Epithelial cell of proximal tubule (primary cell): Measurements from ENCODE around the gene GLTPD2. TPM values are rescaled to one million over a fixed set of nuclear protein-coding genes. Genes with fewer than 3 reads are reported as not detected.

Source experiments
- DNase-seq: peaks from one replicate; pipeline ENCODE4 v3.0.0-alpha.2; 2011; ENCODE audit warnings: low read depth
- H3K4me3 ChIP-seq: 2 replicates; pipeline ENCODE4 v1.5.1; 2011; ENCODE audit warnings: low read depth, mild to moderate bottlenecking, low read length
- CTCF ChIP-seq: conservative IDR thresholded peaks from 2 replicates; pipeline ENCODE4 v1.5.1; 2012; ENCODE audit warnings: low read depth, mild to moderate bottlenecking, low read length
- total RNA-seq: library from RNA; depleted of rRNA; stranded (reverse); fragments of >200 nt; gene quantifications from 2 replicates; pipeline ENCODE4 v1.2.3, GENCODE V29; 2015

The GLTPD2 gene
- total RNA-seq, 1 donor from 2014 or later, result not detected

- no peak for DNase-seq
- no peak for TF ChIP-seq CTCF
- no peak overlapping the region for H3K4me3 ChIP-seq
Observed at GRCh38 chr17:4742629-4743028, 46.1 kb upstream of the GLTPD2 start.

GRCh38 chr17:4743216-4743615 is 45.5 kb upstream of the GLTPD2 start:
- H3K4me3 ChIP-seq, result no peak overlapping the region
- TF ChIP-seq CTCF, result no peak

GRCh38 chr17:4743898-4744297 is 44.9 kb upstream of the GLTPD2 start:
- TF ChIP-seq CTCF, result no peak
- no peak for DNase-seq
- no peak overlapping the region for H3K4me3 ChIP-seq

More at GRCh38 chr17:4743216-4743615, 45.5 kb upstream of the GLTPD2 start:
- DNase-seq, result no peak

GRCh38 chr17:4744999-4745969 is 43.5 kb upstream of the GLTPD2 start:
- TF ChIP-seq CTCF, result no peak
- no peak for DNase-seq
- H3K4me3 ChIP-seq, result no peak overlapping the region

- DNase-seq, result no peak
- no peak overlapping the region for H3K4me3 ChIP-seq
- no peak for TF ChIP-seq CTCF
Observed at GRCh38 chr17:4747847-4748246, 40.9 kb upstream of the GLTPD2 start.

- DNase-seq, result no peak
- no peak overlapping the region for H3K4me3 ChIP-seq
- no peak for TF ChIP-seq CTCF
Observed at GRCh38 chr17:4748686-4749085, 40.1 kb upstream of the GLTPD2 start.
